Astrocyte of the cerebellum (primary cell): ENCODE measurements around the gene USP24.

Experiments used
- DNase-seq: peaks from one replicate; pipeline ENCODE4 v3.0.0-alpha.2; 2011; ENCODE audit warnings: low read depth
- H3K4me3 ChIP-seq: 2 replicates; pipeline ENCODE4 v1.5.1; 2011; ENCODE audit warnings: mild to moderate bottlenecking, low read depth, low read length, moderate library complexity
- in situ Hi-C: cut with HindIII; loops from 2 replicates; pipeline ENCODE4 v1.10.0; 2017; ENCODE audit warnings: low sequenced_read_pairs
- TF ChIP-seq, protein P1 (sequence below): IDR thresholded peaks from 2 replicates; pipeline ENCODE4 v1.5.1; 2012; ENCODE audit warnings: low read length, low read depth, moderate library complexity, mild to moderate bottlenecking; ENCODE audit errors: missing control alignments

USP24 gene

GRCh38 chr1:55092475-55092874, 122.7 kb downstream of the USP24 start:
- no peak for DNase-seq
- TF ChIP-seq, protein P1, sequence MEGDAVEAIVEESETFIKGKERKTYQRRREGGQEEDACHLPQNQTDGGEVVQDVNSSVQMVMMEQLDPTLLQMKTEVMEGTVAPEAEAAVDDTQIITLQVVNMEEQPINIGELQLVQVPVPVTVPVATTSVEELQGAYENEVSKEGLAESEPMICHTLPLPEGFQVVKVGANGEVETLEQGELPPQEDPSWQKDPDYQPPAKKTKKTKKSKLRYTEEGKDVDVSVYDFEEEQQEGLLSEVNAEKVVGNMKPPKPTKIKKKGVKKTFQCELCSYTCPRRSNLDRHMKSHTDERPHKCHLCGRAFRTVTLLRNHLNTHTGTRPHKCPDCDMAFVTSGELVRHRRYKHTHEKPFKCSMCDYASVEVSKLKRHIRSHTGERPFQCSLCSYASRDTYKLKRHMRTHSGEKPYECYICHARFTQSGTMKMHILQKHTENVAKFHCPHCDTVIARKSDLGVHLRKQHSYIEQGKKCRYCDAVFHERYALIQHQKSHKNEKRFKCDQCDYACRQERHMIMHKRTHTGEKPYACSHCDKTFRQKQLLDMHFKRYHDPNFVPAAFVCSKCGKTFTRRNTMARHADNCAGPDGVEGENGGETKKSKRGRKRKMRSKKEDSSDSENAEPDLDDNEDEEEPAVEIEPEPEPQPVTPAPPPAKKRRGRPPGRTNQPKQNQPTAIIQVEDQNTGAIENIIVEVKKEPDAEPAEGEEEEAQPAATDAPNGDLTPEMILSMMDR, result no peak
- H3K4me3 ChIP-seq, result no peak overlapping the region
- in situ Hi-C loops, result no loop called here

- TF ChIP-seq, protein P1, result no peak
- DNase-seq, result no peak
- in situ Hi-C loops, result no loop called here
- H3K4me3 ChIP-seq, result no peak overlapping the region
Measured at GRCh38 chr1:55089683-55090082, 125.5 kb downstream of the USP24 start.

- TF ChIP-seq, protein P1, result no peak
- in situ Hi-C loops, result no loop called here
- no peak overlapping the region for H3K4me3 ChIP-seq
- no peak for DNase-seq
Measured at GRCh38 chr1:55088413-55088812, 126.8 kb downstream of the USP24 start.

DNA sequence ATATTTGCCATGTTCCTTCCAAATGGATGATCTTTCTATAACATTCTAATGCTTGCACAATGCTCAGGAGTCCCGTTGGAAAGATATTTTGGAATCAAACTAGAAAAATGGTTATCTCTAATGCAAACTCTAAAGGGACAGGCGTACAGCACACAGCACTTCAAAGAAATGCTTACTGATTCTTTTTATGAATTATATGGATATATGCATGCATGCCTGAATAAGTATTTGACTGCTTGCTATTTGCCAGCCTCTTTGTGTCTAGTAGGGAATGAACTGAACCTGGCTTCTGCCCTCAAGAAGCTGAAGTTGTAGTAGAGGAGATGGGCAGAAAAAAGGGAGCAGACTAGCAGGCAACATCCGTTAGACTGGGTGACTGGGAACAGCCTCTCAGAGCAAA, 127.7 kb downstream of the USP24 start:
- TF ChIP-seq, protein P1, result no peak
- in situ Hi-C loops, result no loop called here
- DNase-seq, result no peak

DNA sequence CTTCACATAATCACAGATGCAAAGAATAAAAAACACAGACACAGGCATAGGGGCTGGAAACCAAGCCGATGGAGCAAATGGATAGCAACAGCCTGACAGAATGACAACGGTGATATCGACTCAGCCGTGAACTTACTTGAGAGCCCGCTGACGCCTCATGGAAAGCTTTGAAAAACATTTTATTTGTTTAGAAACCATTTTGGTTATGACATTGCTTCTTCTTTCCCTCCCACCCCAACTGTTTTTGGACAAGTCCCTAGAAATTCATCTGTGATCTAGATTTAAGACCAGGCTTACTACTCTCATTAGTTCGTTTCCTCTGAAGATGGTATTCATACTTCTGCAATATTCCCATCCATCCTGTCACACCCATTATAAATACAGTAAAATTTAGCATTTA, 130.9 kb downstream of the USP24 start:
- DNase-seq, result no peak
- in situ Hi-C loops, result no loop called here
- TF ChIP-seq, protein P1, result no peak
- no peak overlapping the region for H3K4me3 ChIP-seq

More for the DNA sequence above, 127.7 kb downstream of the USP24 start:
- H3K4me3 ChIP-seq, result no peak overlapping the region

DNA sequence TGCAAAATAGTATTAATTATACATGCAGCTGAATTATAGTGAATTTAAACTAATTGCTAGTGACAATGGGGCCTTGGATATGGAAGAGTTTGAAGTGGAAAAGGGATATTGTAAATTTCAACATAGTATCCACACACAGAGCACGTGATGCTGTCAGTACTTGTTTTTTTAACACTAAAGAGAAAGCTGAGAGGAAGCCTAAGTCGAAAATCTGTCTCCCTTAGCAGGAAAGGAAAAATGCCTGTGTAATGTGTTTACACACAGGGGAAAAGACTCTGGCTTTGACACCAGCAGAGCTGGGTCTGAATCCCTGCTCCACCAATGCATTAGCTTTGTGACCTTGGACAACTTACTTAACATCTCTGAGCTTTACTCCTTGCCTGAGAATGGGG, 133.3 kb downstream of the USP24 start:
- TF ChIP-seq, protein P1, result no peak
- H3K4me3 ChIP-seq, result no peak overlapping the region
- DNase-seq, result no peak
- in situ Hi-C loops, result no loop called here
